HCT116 (cell line): ENCODE data around the gene ZNF763. TPM values are rescaled to one million over a fixed set of nuclear protein-coding genes. Genes with fewer than 3 reads are reported as not detected.
"Not testable (repeated sequence)": the region's sequence is repeated elsewhere in the genome, so short reads cannot be mapped to it uniquely, and the experiment has no call there.

Experiments
- ATAC-seq: fragments of 200-7000 bp; cut with Tn5 transposase; 2 replicates; pipeline ENCODE4 v1.9.1; 2020; ENCODE audit warnings: mild to moderate bottlenecking, moderate library complexity
- BruUV-seq: library from RNA; stranded (reverse); fragments of 400-500 nt; replicated peaks from 2 replicates; lab custom pipeline; 2021; lab: Mats Ljungman, UMichigan
- CTCF ChIA-PET: fragments of 300-600 bp; sonication (Branson Sonifier 250); formaldehyde crosslinking; loops from one replicate; lab custom pipeline; 2021; ENCODE audit warnings: antibody characterized with exemption; lab: Charles Lee
- POLR2A ChIA-PET: fragments of 300-600, 350-600 bp; sonication (Branson Sonifier 250); formaldehyde crosslinking; loops from one replicate; lab custom pipeline; 2021; ENCODE audit warnings: antibody characterized with exemption; lab: Charles Lee
- RAD21 ChIA-PET, 2 experiments: fragments of 300-600 bp; sonication (Branson Sonifier 250); formaldehyde crosslinking; loops; one replicate each; lab custom pipeline; 2023; ENCODE audit warnings: low total read pairs in 2 of 2; ENCODE audit not compliant: uncharacterized antibody in 2 of 2, unreplicated experiment in 2 of 2, low non-redundant PET in 1 of 2; lab: Charles Lee
- DNase-seq: peaks from one replicate; pipeline ENCODE4 v3.0.0-alpha.2; 2010; ENCODE audit warnings: low read depth, low spot score
- H2AFZ ChIP-seq: fragments of 200-600 bp; shearing (Covaris generic), sonication (generic); 2 replicates; pipeline ENCODE4 v1.6.1; 2017; ENCODE audit warnings: low read depth, mixed run types, mixed read lengths, antibody characterized with exemption, low read length; ENCODE audit not compliant: poor library complexity, severe bottlenecking
- H3K27ac ChIP-seq: 2 replicates; pipeline ENCODE4 v1.5.1; 2012; ENCODE audit warnings: low read depth, low read length
- H3K27me3 ChIP-seq: fragments of 200-600 bp; sonication (generic); 2 replicates; pipeline ENCODE4 v1.6.1; 2016; ENCODE audit warnings: mixed run types, low read length, mixed read lengths; ENCODE audit not compliant: insufficient read depth
- H3K36me3 ChIP-seq, 2 experiments: fragments of 200-500 bp in 1 of 2; fragments of 200-600 bp in 1 of 2; sonication (Bioruptor generic) in 1 of 2; sonication (generic) in 1 of 2; 2 replicates each; pipeline versions ENCODE4 v1.5.1 to v1.6.1; 2014 to 2016; ENCODE audit warnings: low read length in 2 of 2, inconsistent platforms in 1 of 2, mixed read lengths in 1 of 2, mixed run types in 1 of 2; ENCODE audit not compliant: insufficient read depth in 2 of 2, control insufficient read depth in 1 of 2
- H3K4me1 ChIP-seq, 2 experiments: fragments of 200-600 bp in 1 of 2; sonication (generic) in 1 of 2; 2 replicates each; pipeline versions ENCODE4 v1.5.1 to v1.6.1; 2012 to 2017; ENCODE audit warnings: low read length in 2 of 2, inconsistent platforms in 1 of 2, mild to moderate bottlenecking in 1 of 2, mixed read lengths in 1 of 2, mixed run types in 1 of 2, moderate library complexity in 1 of 2; ENCODE audit not compliant: insufficient read depth in 2 of 2, control insufficient read depth in 1 of 2
- H3K4me2 ChIP-seq: fragments of 200-600 bp; sonication (generic); 2 replicates; pipeline ENCODE4 v1.6.1; 2017; ENCODE audit warnings: mixed run types, low read length, mixed read lengths
- H3K4me3 ChIP-seq, 2 experiments: fragments of 200-600 bp in 1 of 2; sonication (generic) in 1 of 2; replicated peaks in 1 of 2; 2 replicates each; pipeline ENCODE4 v1.5.1; 2011 to 2016; ENCODE audit warnings: low read length in 2 of 2, control low read depth in 1 of 2, low read depth in 1 of 2, mild to moderate bottlenecking in 1 of 2, mixed read lengths in 1 of 2, mixed run types in 1 of 2
- H3K79me2 ChIP-seq: fragments of 200-600 bp; sonication (generic); 2 replicates; pipeline ENCODE4 v1.6.1; 2017; ENCODE audit warnings: mild to moderate bottlenecking, mixed run types, low read length, moderate library complexity, mixed read lengths; ENCODE audit not compliant: insufficient read depth
- H3K9ac ChIP-seq: fragments of 200-600 bp; sonication (generic); 2 replicates; pipeline ENCODE4 v1.6.1; 2016; ENCODE audit warnings: low read length, mixed read lengths
- H3K9me2 ChIP-seq: fragments of 200-600 bp; sonication (generic), shearing (Covaris generic); 2 replicates; pipeline ENCODE4 v1.6.1; 2017; ENCODE audit warnings: mixed run types, mild to moderate bottlenecking, moderate library complexity; ENCODE audit not compliant: insufficient read depth
- H3K9me3 ChIP-seq, 2 experiments: fragments of 200-500 bp in 1 of 2; fragments of 200-600 bp in 1 of 2; sonication (Bioruptor generic) in 1 of 2; sonication (generic) in 1 of 2; 2 replicates each; pipeline ENCODE4 v1.6.1; 2014 to 2017; ENCODE audit warnings: low read length in 2 of 2, mixed read lengths in 2 of 2, inconsistent platforms in 1 of 2, low read depth in 1 of 2, mild to moderate bottlenecking in 1 of 2, mixed run types in 1 of 2, moderate library complexity in 1 of 2; ENCODE audit not compliant: control insufficient read depth in 1 of 2, insufficient read depth in 1 of 2
- H4K20me1 ChIP-seq: fragments of 200-600 bp; sonication (generic), shearing (Covaris generic); 2 replicates; pipeline ENCODE4 v1.6.1; 2017; ENCODE audit warnings: mixed run types, mild to moderate bottlenecking, moderate library complexity; ENCODE audit not compliant: insufficient read depth
- EZH2 ChIP-seq: fragments of 200-600 bp; sonication (generic); IDR thresholded peaks from 2 replicates; pipeline ENCODE4 v1.6.1; 2017; ENCODE audit warnings: antibody characterized with exemption, mixed run types
- EZH2phosphoT487 ChIP-seq: fragments of 200-600 bp; IDR thresholded peaks from 2 replicates; pipeline ENCODE4 v1.6.1; 2018; ENCODE audit warnings: antibody characterized with exemption, borderline replicate concordance
- SP1 ChIP-seq: IDR thresholded peaks from 2 replicates; pipeline ENCODE4 v1.6.1; 2012; ENCODE audit warnings: low read depth
- ZBTB33 ChIP-seq: IDR thresholded peaks from 2 replicates; pipeline ENCODE4 v1.6.1; 2011; ENCODE audit warnings: mild to moderate bottlenecking, low read length, moderate library complexity; ENCODE audit not compliant: insufficient replicate concordance; ENCODE audit errors: extremely low read depth
- ZNF274 ChIP-seq: fragments of 200-500 bp; sonication (Bioruptor generic); IDR thresholded peaks from 2 replicates; pipeline ENCODE4 v1.6.1; 2014; ENCODE audit warnings: mild to moderate bottlenecking, low read depth, low read length, inconsistent platforms
- intact Hi-C: fragments of 100-400 bp; cut with micrococcal nuclease; formaldehyde crosslinking; loops from 2 replicates; pipeline ENCODE4 v1.10.0; 2022
- total RNA-seq: library from RNA; stranded (reverse); gene quantifications from one replicate; pipeline ENCODE4 v1.2.1, GENCODE V29; 2021; ENCODE audit not compliant: unreplicated experiment

Gene ZNF763
- total RNA-seq, 1 experiment from 2014 or later = not detected

GRCh38 chr19:11941361-11941887 is 23.4 kb upstream of the ZNF763 start:
- H3K9me2 ChIP-seq, H4K20me1 ChIP-seq, DNase-seq, intact Hi-C loops, H2AFZ ChIP-seq, H3K27me3 ChIP-seq, BruUV-seq, ATAC-seq, H3K9ac ChIP-seq, H3K4me1 ChIP-seq, H3K4me2 ChIP-seq, RAD21 ChIA-PET, H3K27ac ChIP-seq, CTCF ChIA-PET, H3K4me3 ChIP-seq, POLR2A ChIA-PET, H3K36me3 ChIP-seq: not testable (repeated sequence)
- peaks cover 36 to 54% of the 10 kb centered on the region in 2 experiments; a peak in 3 of 4 replicates for H3K9me3 ChIP-seq
- peaks cover 35% of the 10 kb centered on the region for H3K79me2 ChIP-seq

GRCh38 chr19:11942008-11942842 is 22.6 kb upstream of the ZNF763 start:
- Histone ChIP-seq H3K27ac (no peak overlapping the region), H3K9me3 (peaks cover 40 to 54% of the 10 kb centered on the region in 2 experiments; a peak in 3 of 4 replicates)
- CTCF ChIA-PET = no interaction called here

More at GRCh38 chr19:11942008-11942842, 22.6 kb upstream of the ZNF763 start:
- ChIA-PET POLR2A (no interaction called here), RAD21 (no interaction called here)
- Histone ChIP-seq H3K36me3 (peaks cover 2 to 11% of the 10 kb centered on the region in 2 experiments; a peak in 3 of 4 replicates), H3K9ac (no peak overlapping the region), H3K27me3 (no peaks in the 10 kb centered on the region), H3K4me3 (no peak overlapping the region), H3K4me2 (no peak overlapping the region), H3K4me1 (no peaks in the 10 kb centered on the region), H2AFZ (no peak overlapping the region), H4K20me1 (no peaks in the 10 kb centered on the region), H3K9me2 (no peaks in the 10 kb centered on the region), H3K79me2 (peaks cover 31% of the 10 kb centered on the region)
- BruUV-seq = no TSS peak
- no peak for DNase-seq
- no peak for ATAC-seq
- TF ChIP-seq EZH2phosphoT487 = no peak
- TF ChIP-seq SP1 = no peak
- no peak for TF ChIP-seq ZNF274
- TF ChIP-seq ZBTB33 = no peak
- TF ChIP-seq EZH2 = no peak
- TF ChIP-seq, all 23 proteins: peak for 0
- intact Hi-C loops = no loop called here
